ENCODE data around the gene UCN2.

DNA sequence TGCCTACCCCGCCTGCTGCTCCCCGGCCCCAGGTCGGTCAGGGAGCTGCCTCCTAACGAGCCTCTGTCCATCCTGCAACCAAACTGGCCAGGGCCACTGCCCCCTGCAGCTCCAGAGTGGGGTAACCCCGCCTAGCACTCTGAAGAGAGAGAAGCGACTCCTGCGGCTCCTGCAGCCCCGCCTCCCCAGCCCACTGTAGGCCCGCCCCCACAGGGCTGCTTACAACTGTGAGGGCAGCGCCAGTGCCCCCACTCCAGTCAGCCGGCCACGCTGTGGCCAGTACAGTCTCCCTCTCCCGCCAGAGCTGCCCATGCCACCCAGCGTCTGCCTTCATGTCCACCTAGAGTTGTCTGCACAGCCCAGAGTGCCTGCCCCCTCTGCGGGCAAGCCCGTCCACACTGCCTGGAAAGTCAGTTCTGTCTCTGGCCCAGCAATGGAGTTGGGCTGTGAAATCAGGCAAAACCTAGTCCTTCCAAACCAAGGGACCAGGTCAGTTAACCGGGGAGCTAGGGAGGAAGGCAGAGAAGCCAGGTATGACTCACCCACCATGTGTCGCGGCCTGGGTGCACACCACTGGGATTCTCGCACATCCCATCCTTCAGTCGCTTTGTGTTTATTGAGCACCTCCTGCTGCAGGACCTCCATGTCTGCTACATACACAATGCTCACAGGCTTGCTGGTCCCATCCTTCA is 2.4 kb downstream of the UCN2 start:
- TF ChIP-seq, protein P1, sequence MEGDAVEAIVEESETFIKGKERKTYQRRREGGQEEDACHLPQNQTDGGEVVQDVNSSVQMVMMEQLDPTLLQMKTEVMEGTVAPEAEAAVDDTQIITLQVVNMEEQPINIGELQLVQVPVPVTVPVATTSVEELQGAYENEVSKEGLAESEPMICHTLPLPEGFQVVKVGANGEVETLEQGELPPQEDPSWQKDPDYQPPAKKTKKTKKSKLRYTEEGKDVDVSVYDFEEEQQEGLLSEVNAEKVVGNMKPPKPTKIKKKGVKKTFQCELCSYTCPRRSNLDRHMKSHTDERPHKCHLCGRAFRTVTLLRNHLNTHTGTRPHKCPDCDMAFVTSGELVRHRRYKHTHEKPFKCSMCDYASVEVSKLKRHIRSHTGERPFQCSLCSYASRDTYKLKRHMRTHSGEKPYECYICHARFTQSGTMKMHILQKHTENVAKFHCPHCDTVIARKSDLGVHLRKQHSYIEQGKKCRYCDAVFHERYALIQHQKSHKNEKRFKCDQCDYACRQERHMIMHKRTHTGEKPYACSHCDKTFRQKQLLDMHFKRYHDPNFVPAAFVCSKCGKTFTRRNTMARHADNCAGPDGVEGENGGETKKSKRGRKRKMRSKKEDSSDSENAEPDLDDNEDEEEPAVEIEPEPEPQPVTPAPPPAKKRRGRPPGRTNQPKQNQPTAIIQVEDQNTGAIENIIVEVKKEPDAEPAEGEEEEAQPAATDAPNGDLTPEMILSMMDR (conservative IDR thresholded peaks at IDR 0.05; ENCODE audit: low read length) = no peak; the same call in 1 of the 2 replicates
- no peak for TF ChIP-seq EZH2phosphoT487 (IDR thresholded peaks at IDR 0.05; ENCODE audit: borderline replicate concordance)
